ENCODE results near the gene FAM3B. TPM values are rescaled to one million over a fixed set of nuclear protein-coding genes. Genes with fewer than 3 reads are reported as not detected.

FAM3B gene
- total RNA-seq, 1 donor from 2014 or later: not detected

DNA sequence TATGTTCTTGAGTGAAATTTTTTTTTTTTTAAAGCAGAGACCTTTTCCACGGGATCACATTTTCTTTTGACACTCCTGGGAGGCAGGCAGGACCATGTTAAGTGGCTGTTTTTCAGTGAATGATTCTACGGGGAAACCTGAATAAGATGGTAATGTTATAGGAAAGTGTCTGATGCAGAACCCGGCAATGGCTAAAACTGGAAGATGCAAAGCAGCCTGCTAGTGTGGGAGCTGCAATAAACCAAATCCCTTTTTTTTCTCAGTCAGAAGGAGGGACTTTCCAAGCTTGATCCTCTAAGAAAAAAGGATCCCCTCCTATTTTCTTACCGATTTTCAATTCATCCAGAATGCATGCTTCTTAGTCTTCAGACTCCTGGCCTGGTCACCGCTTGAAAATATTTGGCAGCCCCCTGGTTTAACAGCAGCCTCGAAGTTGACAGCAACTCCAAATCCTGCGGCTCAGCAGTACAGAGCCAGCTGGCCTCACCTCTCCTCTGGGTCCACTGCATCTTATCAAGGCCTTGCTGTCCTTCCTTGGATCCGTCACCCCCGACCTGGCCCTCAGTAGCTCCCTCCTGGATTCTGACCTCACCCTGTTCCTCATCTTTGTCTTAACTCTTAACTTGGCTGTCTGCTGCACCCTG, 50.8 kb downstream of the FAM3B start:
- Mint-ChIP-seq H3K36me3 (ENCODE audit: low read depth) (no peaks in the 10 kb centered on the region), H3K4me3 (ENCODE audit: unreplicated experiment) (no peak overlapping the region), H3K27ac (ENCODE audit: unreplicated experiment) (no peak overlapping the region), H3K4me1 (ENCODE audit: low read depth) (peaks cover 5% of the 10 kb centered on the region), H3K9me3 (ENCODE audit: low read depth) (no peaks in the 10 kb centered on the region), H3K27me3 (ENCODE audit: low read depth) (peaks cover 14% of the 10 kb centered on the region)
- no peak for DNase-seq (ENCODE audit: low spot score)
- TF ChIP-seq, protein P1, sequence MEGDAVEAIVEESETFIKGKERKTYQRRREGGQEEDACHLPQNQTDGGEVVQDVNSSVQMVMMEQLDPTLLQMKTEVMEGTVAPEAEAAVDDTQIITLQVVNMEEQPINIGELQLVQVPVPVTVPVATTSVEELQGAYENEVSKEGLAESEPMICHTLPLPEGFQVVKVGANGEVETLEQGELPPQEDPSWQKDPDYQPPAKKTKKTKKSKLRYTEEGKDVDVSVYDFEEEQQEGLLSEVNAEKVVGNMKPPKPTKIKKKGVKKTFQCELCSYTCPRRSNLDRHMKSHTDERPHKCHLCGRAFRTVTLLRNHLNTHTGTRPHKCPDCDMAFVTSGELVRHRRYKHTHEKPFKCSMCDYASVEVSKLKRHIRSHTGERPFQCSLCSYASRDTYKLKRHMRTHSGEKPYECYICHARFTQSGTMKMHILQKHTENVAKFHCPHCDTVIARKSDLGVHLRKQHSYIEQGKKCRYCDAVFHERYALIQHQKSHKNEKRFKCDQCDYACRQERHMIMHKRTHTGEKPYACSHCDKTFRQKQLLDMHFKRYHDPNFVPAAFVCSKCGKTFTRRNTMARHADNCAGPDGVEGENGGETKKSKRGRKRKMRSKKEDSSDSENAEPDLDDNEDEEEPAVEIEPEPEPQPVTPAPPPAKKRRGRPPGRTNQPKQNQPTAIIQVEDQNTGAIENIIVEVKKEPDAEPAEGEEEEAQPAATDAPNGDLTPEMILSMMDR (IDR thresholded peaks at IDR 0.05): no peak

DNA sequence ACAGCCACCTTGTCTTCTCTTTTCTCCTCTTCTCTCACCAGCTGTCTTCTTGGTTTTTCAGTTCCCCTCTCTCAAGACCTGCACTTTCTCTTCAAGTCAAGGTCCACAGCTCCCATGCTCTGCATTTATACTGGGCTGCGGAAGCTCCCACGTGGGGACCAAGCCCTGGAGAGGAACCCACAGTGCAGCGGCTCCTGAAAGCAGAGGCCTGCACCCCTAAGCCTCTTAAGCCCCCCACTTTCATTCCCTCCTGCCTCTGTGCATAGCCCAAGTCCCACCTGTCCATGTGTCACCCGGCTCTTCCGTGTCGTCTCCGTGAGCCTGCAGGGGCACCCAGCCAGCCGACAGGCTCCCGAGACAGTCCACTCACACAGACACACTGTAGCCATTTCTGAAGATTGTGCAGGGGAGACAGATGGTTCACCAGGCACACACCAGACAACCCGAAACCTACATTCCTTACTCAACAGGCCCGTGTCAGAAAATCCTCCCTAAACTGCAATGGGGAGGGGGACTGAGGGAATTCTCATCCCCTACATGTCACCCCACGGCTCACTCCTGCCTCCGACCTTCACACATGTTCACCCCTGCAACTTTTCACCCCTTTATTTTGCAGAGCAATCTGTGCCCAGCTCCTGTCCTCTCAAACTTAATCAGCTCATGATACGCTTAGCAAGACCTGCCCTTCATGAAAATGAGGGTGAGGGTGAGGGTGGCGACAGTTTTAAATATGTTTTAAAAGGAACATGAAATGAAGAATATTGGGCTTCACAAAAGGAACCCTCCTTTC, 51.5 kb downstream of the FAM3B start:
- no peaks in the 10 kb centered on the region for H3K9me3 Mint-ChIP-seq (ENCODE audit: low read depth)
- H3K4me1 Mint-ChIP-seq (ENCODE audit: low read depth): peaks cover 5% of the 10 kb centered on the region
- H3K27ac Mint-ChIP-seq (ENCODE audit: unreplicated experiment): no peak overlapping the region
- no peak overlapping the region for H3K4me3 Mint-ChIP-seq (ENCODE audit: unreplicated experiment)
- TF ChIP-seq, protein P1 (IDR thresholded peaks at IDR 0.05): no peak
- peaks cover 14% of the 10 kb centered on the region for H3K27me3 Mint-ChIP-seq (ENCODE audit: low read depth)
- H3K36me3 Mint-ChIP-seq (ENCODE audit: low read depth): no peaks in the 10 kb centered on the region
- DNase-seq (ENCODE audit: low spot score): no peak

- peaks cover 5% of the 10 kb centered on the region for H3K4me1 Mint-ChIP-seq (ENCODE audit: low read depth)
- no peaks in the 10 kb centered on the region for H3K9me3 Mint-ChIP-seq (ENCODE audit: low read depth)
- DNase-seq (ENCODE audit: low spot score): no peak
- H3K36me3 Mint-ChIP-seq (ENCODE audit: low read depth): no peaks in the 10 kb centered on the region
- TF ChIP-seq, protein P1 (IDR thresholded peaks at IDR 0.05): no peak
- peaks cover 14% of the 10 kb centered on the region for H3K27me3 Mint-ChIP-seq (ENCODE audit: low read depth)
- peak overlapping the region; percentile 44 for H3K4me3 Mint-ChIP-seq (ENCODE audit: unreplicated experiment)
- H3K27ac Mint-ChIP-seq (ENCODE audit: unreplicated experiment): no peak overlapping the region
These were observed 52.1 kb downstream of the FAM3B start for GRCh38 chr21:41368735-41369104.

- Mint-ChIP-seq H3K9me3 (ENCODE audit: low read depth) (no peaks in the 10 kb centered on the region), H3K4me1 (ENCODE audit: low read depth) (peaks cover 5% of the 10 kb centered on the region), H3K27me3 (ENCODE audit: low read depth) (peaks cover 14% of the 10 kb centered on the region), H3K27ac (ENCODE audit: unreplicated experiment) (no peak overlapping the region), H3K36me3 (ENCODE audit: low read depth) (no peaks in the 10 kb centered on the region), H3K4me3 (ENCODE audit: unreplicated experiment) (peak overlapping the region; percentile 44)
- TF ChIP-seq, protein P1 (IDR thresholded peaks at IDR 0.05): peak; percentile 39
- peak; percentile 75 for DNase-seq (ENCODE audit: low spot score)
These were observed 52.7 kb downstream of the FAM3B start for GRCh38 chr21:41369105-41369919.

Data from chondrocyte (in vitro differentiated cells).